H1 (cell line): Measurements from ENCODE around the gene SLC7A6OS. TPM values are rescaled to one million over a fixed set of nuclear protein-coding genes. Genes with fewer than 3 reads are reported as not detected.

Experiments used
- CTCF ChIA-PET: fragments of 300-600 bp; sonication (Branson Sonifier 250); formaldehyde crosslinking; loops from one replicate; lab custom pipeline; 2021; ENCODE audit not compliant: partially characterized antibody; lab: Charles Lee
- POLR2A ChIA-PET: fragments of 300-600 bp; sonication (Branson Sonifier 250); formaldehyde crosslinking; loops from one replicate; lab custom pipeline; 2021; ENCODE audit warnings: inconsistent platforms; ENCODE audit not compliant: partially characterized antibody; lab: Charles Lee
- DNase-seq, 2 experiments: peaks; one replicate each; pipeline versions ENCODE4 v3.0.0 to v3.0.0-alpha.2; 2010 to 2022; ENCODE audit warnings: low spot score in 2 of 2, low read depth in 1 of 2, mixed read lengths in 1 of 2
- FAIRE-seq: peaks from 2 replicates; lab custom pipeline; 2011; peaks lifted over from hg19 to GRCh38; lab: Jason Lieb, UNC
- H2AFZ ChIP-seq: 2 replicates; pipeline ENCODE4 v1.8.1; 2012; ENCODE audit warnings: low read length, inconsistent platforms
- H2AK5ac ChIP-seq: 2 replicates; pipeline ENCODE4 v1.6.1; 2013; ENCODE audit warnings: low read depth, low read length
- H2BK120ac ChIP-seq: replicated peaks from 2 replicates; pipeline ENCODE3; 2013; ENCODE audit warnings: low read depth, low read length, inconsistent platforms
- H2BK12ac ChIP-seq: 2 replicates; pipeline ENCODE4 v1.6.1; 2013; ENCODE audit warnings: low read depth, low read length
- H2BK15ac ChIP-seq: 2 replicates; pipeline ENCODE4 v1.6.1; 2013; ENCODE audit warnings: low read length
- H2BK20ac ChIP-seq: 2 replicates; pipeline ENCODE4 v1.6.1; 2013; ENCODE audit warnings: low read length
- H2BK5ac ChIP-seq: 2 replicates; pipeline ENCODE4 v1.6.1; 2013; ENCODE audit warnings: low read depth, low read length
- H3K14ac ChIP-seq: 2 replicates; pipeline ENCODE4 v1.6.1; 2013; ENCODE audit warnings: inconsistent platforms; ENCODE audit not compliant: insufficient read length
- H3K18ac ChIP-seq: 2 replicates; pipeline ENCODE4 v1.6.1; 2013; ENCODE audit warnings: low read length; ENCODE audit errors: extremely low read depth
- H3K23ac ChIP-seq: 2 replicates; pipeline ENCODE4 v1.6.1; 2013; ENCODE audit warnings: inconsistent platforms; ENCODE audit not compliant: insufficient read length
- H3K23me2 ChIP-seq: 2 replicates; pipeline ENCODE4 v1.6.1; 2013; ENCODE audit warnings: low read depth, low read length
- H3K27ac ChIP-seq: 2 replicates; pipeline ENCODE4 v1.6.1; 2011; ENCODE audit warnings: low read depth, low read length, inconsistent platforms
- H3K27me3 ChIP-seq, 4 experiments: replicated peaks in 1 of 4; 1 replicate in 1 of 4; 2 replicates in 3 of 4; pipeline versions ENCODE4 v1.6.1 to v1.8.1; 2011 to 2013; ENCODE audit warnings: low read length in 3 of 4, mild to moderate bottlenecking in 3 of 4, inconsistent platforms in 2 of 4, mixed read lengths in 2 of 4, moderate library complexity in 1 of 4; ENCODE audit not compliant: control insufficient read depth in 3 of 4, insufficient read depth in 3 of 4; ENCODE audit errors: extremely low read depth in 1 of 4
- H3K36me3 ChIP-seq, 4 experiments: 2 replicates each; pipeline versions ENCODE4 v1.6.1 to v1.8.1; 2011 to 2013; ENCODE audit warnings: mild to moderate bottlenecking in 4 of 4, low read length in 3 of 4, moderate library complexity in 2 of 4, control low read depth in 1 of 4, inconsistent platforms in 1 of 4; ENCODE audit not compliant: insufficient read depth in 4 of 4, control insufficient read depth in 2 of 4
- H3K4ac ChIP-seq: replicated peaks from 2 replicates; pipeline ENCODE3; 2013; ENCODE audit warnings: low read length, low read depth, mixed read lengths, inconsistent platforms; ENCODE audit not compliant: insufficient read length
- H3K4me1 ChIP-seq, 4 experiments: replicated peaks in 1 of 4; 1 replicate in 1 of 4; 2 replicates in 3 of 4; pipeline versions ENCODE4 v1.6.1 to v1.8.1; 2011 to 2013; ENCODE audit warnings: low read length in 3 of 4, inconsistent platforms in 2 of 4, mixed read lengths in 1 of 4; ENCODE audit not compliant: insufficient read depth in 4 of 4, control insufficient read depth in 3 of 4
- H3K4me2 ChIP-seq, 2 experiments: 2 replicates each; pipeline versions ENCODE4 v1.6.1 to v1.8.1; 2011 to 2013; ENCODE audit warnings: low read depth in 2 of 2, low read length in 2 of 2, control low read depth in 1 of 2, inconsistent platforms in 1 of 2, mild to moderate bottlenecking in 1 of 2; ENCODE audit not compliant: insufficient read depth in 1 of 2
- H3K4me3 ChIP-seq, 4 experiments: fragments of 200-600, 300-600 bp in 1 of 4; sonication (generic), shearing (Covaris generic), sonication (Bioruptor Twin) in 1 of 4; 2 replicates each; pipeline versions ENCODE4 v1.5.1 to v1.8.1; 2011 to 2016; ENCODE audit warnings: low read length in 4 of 4, low read depth in 3 of 4, control low read depth in 2 of 4, inconsistent platforms in 2 of 4, mild to moderate bottlenecking in 2 of 4, mixed read lengths in 1 of 4, moderate library complexity in 1 of 4; ENCODE audit not compliant: insufficient read depth in 2 of 4; ENCODE audit errors: extremely low read depth in 1 of 4
- H3K56ac ChIP-seq: replicated peaks from 2 replicates; pipeline ENCODE3; 2013; ENCODE audit warnings: low read depth, mild to moderate bottlenecking, mixed read lengths, low read length, inconsistent platforms; ENCODE audit not compliant: insufficient read length
- H3K79me1 ChIP-seq: 2 replicates; pipeline ENCODE4 v1.6.1; 2013; ENCODE audit warnings: low read depth, low read length, control low read depth
- H3K79me2 ChIP-seq, 2 experiments: 2 replicates each; pipeline versions ENCODE4 v1.6.1 to v1.8.1; 2012 to 2013; ENCODE audit warnings: low read length in 2 of 2, mild to moderate bottlenecking in 2 of 2, inconsistent platforms in 1 of 2; ENCODE audit not compliant: insufficient read depth in 2 of 2, control insufficient read depth in 1 of 2
- H3K9ac ChIP-seq, 4 experiments: replicated peaks in 1 of 4; 1 replicate in 1 of 4; 2 replicates in 3 of 4; pipeline versions ENCODE4 v1.6.1 to v1.8.1; 2011 to 2013; ENCODE audit warnings: low read depth in 3 of 4, low read length in 3 of 4, control low read depth in 2 of 4, mild to moderate bottlenecking in 2 of 4, moderate library complexity in 2 of 4, inconsistent platforms in 1 of 4; ENCODE audit errors: extremely low read depth in 1 of 4
- H3K9me3 ChIP-seq, 2 experiments: 2 replicates each; pipeline versions ENCODE4 v1.6.1 to v1.8.1; 2012 to 2013; ENCODE audit warnings: mild to moderate bottlenecking in 2 of 2, moderate library complexity in 2 of 2, control low read depth in 1 of 2, inconsistent platforms in 1 of 2, low read depth in 1 of 2, low read length in 1 of 2, mixed read lengths in 1 of 2; ENCODE audit not compliant: insufficient read depth in 2 of 2
- H4K20me1 ChIP-seq, 2 experiments: replicated peaks in 1 of 2; 2 replicates each; pipeline versions ENCODE3 to v1.8.1; 2011 to 2013; ENCODE audit warnings: inconsistent platforms in 2 of 2, low read length in 2 of 2, mild to moderate bottlenecking in 1 of 2; ENCODE audit not compliant: insufficient read depth in 2 of 2, control insufficient read depth in 1 of 2
- H4K5ac ChIP-seq: 2 replicates; pipeline ENCODE4 v1.6.1; 2013; ENCODE audit warnings: low read length, low read depth, mixed read lengths, inconsistent platforms; ENCODE audit not compliant: insufficient read length
- H4K8ac ChIP-seq: 2 replicates; pipeline ENCODE4 v1.8.0; 2013; ENCODE audit warnings: mild to moderate bottlenecking, moderate library complexity, low read length, inconsistent platforms; ENCODE audit not compliant: insufficient read depth; ENCODE audit errors: extremely low read depth
- H4K91ac ChIP-seq: replicated peaks from 2 replicates; pipeline ENCODE3; 2013; ENCODE audit warnings: low read length, mixed read lengths, inconsistent platforms; ENCODE audit not compliant: insufficient read length
- BRCA1 ChIP-seq: IDR thresholded peaks from 2 replicates; pipeline ENCODE4 v1.6.1; 2012; ENCODE audit warnings: low read depth, low read length, improper control_type of control experiment
- CBX8 ChIP-seq: fragments of 300-800, 300-1000 bp; sonication (generic); IDR thresholded peaks from 2 replicates; pipeline ENCODE4 v1.7.1; 2016; ENCODE audit warnings: low read depth, low read length, borderline replicate concordance
- CEBPB ChIP-seq: IDR thresholded peaks from 2 replicates; pipeline ENCODE4 v1.6.1; 2012; ENCODE audit warnings: low read depth, low read length
- CHD2 ChIP-seq: IDR thresholded peaks from 2 replicates; pipeline ENCODE4 v1.6.1; 2012; ENCODE audit warnings: low read length, improper control_type of control experiment
- EP300 ChIP-seq, 2 experiments: IDR thresholded peaks; 1 replicate in 1 of 2; 2 replicates in 1 of 2; pipeline ENCODE4 v1.6.1; 2011 to 2012; ENCODE audit warnings: low read depth in 2 of 2, low read length in 2 of 2, mild to moderate bottlenecking in 2 of 2, borderline replicate concordance in 1 of 2, inconsistent platforms in 1 of 2, moderate library complexity in 1 of 2
- GTF2F1 ChIP-seq: IDR thresholded peaks from 2 replicates; pipeline ENCODE4 v1.6.1; 2012; ENCODE audit warnings: low read depth, low read length, improper control_type of control experiment, borderline replicate concordance
- JUN ChIP-seq: IDR thresholded peaks from 2 replicates; pipeline ENCODE4 v1.6.1; 2011; ENCODE audit warnings: low read depth, mild to moderate bottlenecking, improper control_type of control experiment, low read length
- MAFK ChIP-seq: IDR thresholded peaks from 2 replicates; pipeline ENCODE4 v1.6.1; 2012; ENCODE audit warnings: low read depth, mild to moderate bottlenecking, improper control_type of control experiment, low read length
- POLR2AphosphoS5 ChIP-seq: IDR thresholded peaks from 2 replicates; pipeline ENCODE4 v1.6.1; 2011; ENCODE audit warnings: low read depth, low read length
- WGBS, 2 experiments: shearing (Covaris generic) in 1 of 2; methylation state at CpG; one replicate each; pipeline versions ENCODE4 v1.1.6 to v1.1.7; 2013 to 2015; ENCODE audit warnings: low lambda C conversion rate in 2 of 2, mixed read lengths in 2 of 2, inconsistent platforms in 1 of 2, low coverage in 1 of 2, missing lambda C conversion rate in 1 of 2; ENCODE audit not compliant: insufficient replicate concordance in 2 of 2, insufficient coverage in 1 of 2, insufficient read length in 1 of 2; ENCODE audit errors: extremely low coverage in 1 of 2, missing lambda C conversion rate in 1 of 2; 5-methylcytosine and 5-hydroxymethylcytosine counted together
- polyA plus RNA-seq, 7 experiments: library from polyadenylated mRNA; depleted of rRNA in 3 of 7; stranded (reverse) in 5 of 7; unstranded in 2 of 7; fragments of >200 nt in 5 of 7; fragments of 200-250 nt in 2 of 7; gene quantifications; 1 replicate in 5 of 7; 2 replicates in 1 of 7; 4 replicates in 1 of 7; pipeline versions ENCODE4 v1.2.1 to v1.2.3, GENCODE V29; 2011 to 2013; ENCODE audit warnings: missing spikeins in 2 of 7, mixed read lengths in 2 of 7
- total RNA-seq: library from RNA; stranded (reverse); fragmentation: NEBNext Ultra II Directional; extraction: Animal tissue kit (Norgen Biotek cat#: 25700); gene quantifications from 2 replicates; pipeline ENCODE4 v1.2.1, GENCODE V29; 2021
- TF ChIP-seq, protein P1 (sequence below): IDR thresholded peaks from 2 replicates; pipeline ENCODE4 v1.6.1; 2011; ENCODE audit warnings: low read length, improper control_type of control experiment

Gene SLC7A6OS
- total and polyA plus RNA-seq, 2 of the 8 experiments (the other 6 are each of a cell fraction or from before 2014, with no cell fraction given): 7.3 to 21.3 TPM

DNA sequence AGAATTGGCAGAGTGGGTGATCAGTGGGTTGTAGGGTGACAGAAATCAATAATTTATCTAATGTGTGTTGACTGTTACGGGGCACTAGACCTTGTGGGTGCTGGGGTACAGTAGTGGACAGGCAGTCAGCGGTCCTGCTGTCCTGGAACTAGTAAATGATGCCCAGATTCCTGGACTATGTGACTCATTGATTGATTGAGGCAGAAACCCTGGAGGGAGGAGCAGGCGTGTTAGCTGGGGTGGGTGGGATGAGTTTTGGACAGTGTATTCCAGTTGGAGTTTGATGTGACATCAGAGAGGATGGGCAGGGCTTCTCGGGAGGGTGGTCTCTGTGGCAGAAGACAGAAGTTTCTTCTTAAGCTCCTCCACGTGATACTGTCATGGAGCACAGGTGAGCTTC, 24.4 kb upstream of the SLC7A6OS start:
- no peak overlapping the region for H3K14ac ChIP-seq
- H2AFZ ChIP-seq: no peak overlapping the region
- H3K23me2 ChIP-seq: no peaks in the 10 kb centered on the region
- peaks cover 3 to 7% of the 10 kb centered on the region in 2 experiments for H4K20me1 ChIP-seq
- no peaks in the 10 kb centered on the region for H3K4me1 ChIP-seq
- ChIA-PET CTCF (interaction anchor here (0.6 to 1.6 kb wide), 7 partner anchors 10 to 324 kb away, joined by 3 to 7 read pairs (median 3); partner anchors contain the start of gene SLC7A6), POLR2A (interaction anchor here (1.3 kb wide), 1 partner anchor 24 kb away, joined by 4 read pairs; the partner anchor contains the start of genes PRMT7 and SLC7A6OS)
- H2BK120ac ChIP-seq: no peak overlapping the region
- no peak overlapping the region for H3K18ac ChIP-seq
- H2AK5ac ChIP-seq: no peak overlapping the region
- no peaks in the 10 kb centered on the region for H3K79me2 ChIP-seq
- DNase-seq (no peak), FAIRE-seq (no peak)
- H3K27ac ChIP-seq: no peak overlapping the region
- H3K56ac ChIP-seq: no peak overlapping the region
- no peak overlapping the region for H2BK12ac ChIP-seq
- H3K36me3 ChIP-seq: peaks cover 6 to 34% (median 23%) of the 10 kb centered on the region in 4 experiments; a peak in 7 of 8 replicates
- H3K79me1 ChIP-seq: no peaks in the 10 kb centered on the region
- H3K4ac ChIP-seq: no peak overlapping the region
- H4K5ac ChIP-seq: no peak overlapping the region
- H3K27me3 ChIP-seq: no peaks in the 10 kb centered on the region
- H2BK15ac ChIP-seq: no peak overlapping the region
- H3K4me2 ChIP-seq: no peak overlapping the region
- H2BK20ac ChIP-seq: no peak overlapping the region
- no peak overlapping the region for H3K23ac ChIP-seq
- H3K9ac ChIP-seq: no peak overlapping the region
- H4K8ac ChIP-seq: no peak overlapping the region
- no peaks in the 10 kb centered on the region for H3K9me3 ChIP-seq
- H4K91ac ChIP-seq: no peak overlapping the region
- TF ChIP-seq CHD2 (no peak), JUN (no peak), EP300 (IDR thresholded peaks at IDR 0.05; ENCODE audit: borderline replicate concordance in 1 of 2, low read depth in 2 of 2, low read length in 2 of 2) (no peak), CEBPB (no peak), POLR2AphosphoS5 (no peak), CBX8 (no peak), GTF2F1 (no peak), BRCA1 (no peak), MAFK (no peak)
- TF ChIP-seq, protein P1, sequence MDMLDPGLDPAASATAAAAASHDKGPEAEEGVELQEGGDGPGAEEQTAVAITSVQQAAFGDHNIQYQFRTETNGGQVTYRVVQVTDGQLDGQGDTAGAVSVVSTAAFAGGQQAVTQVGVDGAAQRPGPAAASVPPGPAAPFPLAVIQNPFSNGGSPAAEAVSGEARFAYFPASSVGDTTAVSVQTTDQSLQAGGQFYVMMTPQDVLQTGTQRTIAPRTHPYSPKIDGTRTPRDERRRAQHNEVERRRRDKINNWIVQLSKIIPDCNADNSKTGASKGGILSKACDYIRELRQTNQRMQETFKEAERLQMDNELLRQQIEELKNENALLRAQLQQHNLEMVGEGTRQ: no peak
- TF ChIP-seq, all 59 proteins: peak for 0
- Histone ChIP-seq H2BK5ac (no peak overlapping the region), H3K4me3 (no peak overlapping the region)
- WGBS, 2 experiments: 87% methylated on average over 5 of the region's 5 CpGs; no CpG with 5 or more reads in 1 of the 2 experiments
